Gastrocnemius medialis (tissue), 4 donors: ENCODE data around the gene ESPN.

ENCODE experiments used
- POLR2A ChIP-seq, 2 donors: fragments of 450-650 bp; IDR thresholded peaks; one replicate each; pipeline ENCODE4 v1.6.1; 2017; ENCODE audit warnings: antibody characterized with exemption in 2 of 2, mild to moderate bottlenecking in 2 of 2, moderate library complexity in 2 of 2
- TF ChIP-seq, protein P1 (sequence below), 5 experiments: fragments of 450-650 bp in 3 of 5; fragments of 200-600 bp in 2 of 5; sonication (generic) in 2 of 5; IDR thresholded peaks in 4 of 5; conservative IDR thresholded peaks in 1 of 5; 1 replicate in 4 of 5; 2 replicates in 1 of 5; pipeline ENCODE4 v1.5.1; 2016 to 2019; ENCODE audit warnings: antibody characterized with exemption in 5 of 5, mild to moderate bottlenecking in 3 of 5, moderate library complexity in 3 of 5

DNA sequence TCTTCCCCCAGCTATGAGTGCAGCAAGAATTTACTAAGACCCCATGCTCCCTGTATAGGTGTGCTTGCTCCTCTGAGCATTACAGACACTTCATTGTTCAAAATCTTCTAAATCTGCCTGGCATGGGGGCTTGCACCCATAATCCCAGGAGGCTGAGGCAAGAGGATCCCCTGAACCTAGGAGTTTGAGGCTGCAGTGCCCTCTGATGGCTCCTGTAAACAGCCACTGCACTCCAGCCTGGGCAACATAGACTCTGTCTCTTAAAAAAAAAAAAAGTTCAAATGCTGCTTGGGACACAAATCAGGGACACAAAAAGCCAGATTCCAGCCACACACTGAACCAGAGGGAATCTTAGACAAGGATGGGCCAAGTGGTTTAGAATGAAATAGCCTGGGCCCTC, 27.6 kb upstream of the ESPN start:
- TF ChIP-seq, protein P1, sequence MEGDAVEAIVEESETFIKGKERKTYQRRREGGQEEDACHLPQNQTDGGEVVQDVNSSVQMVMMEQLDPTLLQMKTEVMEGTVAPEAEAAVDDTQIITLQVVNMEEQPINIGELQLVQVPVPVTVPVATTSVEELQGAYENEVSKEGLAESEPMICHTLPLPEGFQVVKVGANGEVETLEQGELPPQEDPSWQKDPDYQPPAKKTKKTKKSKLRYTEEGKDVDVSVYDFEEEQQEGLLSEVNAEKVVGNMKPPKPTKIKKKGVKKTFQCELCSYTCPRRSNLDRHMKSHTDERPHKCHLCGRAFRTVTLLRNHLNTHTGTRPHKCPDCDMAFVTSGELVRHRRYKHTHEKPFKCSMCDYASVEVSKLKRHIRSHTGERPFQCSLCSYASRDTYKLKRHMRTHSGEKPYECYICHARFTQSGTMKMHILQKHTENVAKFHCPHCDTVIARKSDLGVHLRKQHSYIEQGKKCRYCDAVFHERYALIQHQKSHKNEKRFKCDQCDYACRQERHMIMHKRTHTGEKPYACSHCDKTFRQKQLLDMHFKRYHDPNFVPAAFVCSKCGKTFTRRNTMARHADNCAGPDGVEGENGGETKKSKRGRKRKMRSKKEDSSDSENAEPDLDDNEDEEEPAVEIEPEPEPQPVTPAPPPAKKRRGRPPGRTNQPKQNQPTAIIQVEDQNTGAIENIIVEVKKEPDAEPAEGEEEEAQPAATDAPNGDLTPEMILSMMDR (IDR thresholded peaks at IDR 0.05 in 4 of 5, conservative IDR thresholded peaks at IDR 0.05 in 1 of 5): no peak
- TF ChIP-seq POLR2A (IDR thresholded peaks at IDR 0.05): no peak
